ENCODE measurements around the gene STMND1.
"Not testable (repeated sequence)": the region's sequence is repeated elsewhere in the genome, so short reads cannot be mapped to it uniquely, and the experiment has no call there.

The STMND1 gene

DNA sequence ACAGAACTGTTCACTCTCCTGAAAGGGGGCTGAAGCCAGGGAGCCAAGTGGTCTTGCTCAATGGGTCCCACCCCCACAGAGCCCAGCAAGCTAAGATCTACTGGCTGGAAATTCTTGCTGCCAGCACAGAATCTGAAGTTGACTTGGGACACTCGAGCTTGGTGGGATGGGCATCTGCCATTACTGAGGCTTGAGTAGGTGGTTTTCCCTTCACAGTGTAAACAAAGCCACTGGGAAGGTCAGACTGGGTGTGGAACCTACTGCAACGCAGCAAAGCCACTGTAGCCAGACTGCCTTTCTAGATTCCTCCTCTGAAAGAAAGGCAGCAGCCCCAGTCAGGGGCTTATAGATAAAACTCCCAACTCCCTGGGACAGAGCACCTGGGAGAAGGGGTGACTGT is 28.3 kb upstream of the STMND1 start:
- H3K14ac ChIP-seq (ENCODE audit: low read length in 2 of 2); H3K18ac ChIP-seq (ENCODE audit: low read depth in 1 of 2, low read length in 2 of 2); DNase-seq; H2BK12ac ChIP-seq (ENCODE audit: low read length in 2 of 2); H3K4me3 ChIP-seq (ENCODE audit: insufficient read depth in 1 of 2, low read depth in 1 of 2, low read length in 2 of 2); H2BK120ac ChIP-seq (ENCODE audit: low read depth, low read length); H3K4ac ChIP-seq (ENCODE audit: low read depth in 1 of 2, low read length in 2 of 2); H3K23ac ChIP-seq (ENCODE audit: low read length in 2 of 2); H3K36me3 ChIP-seq (ENCODE audit: control insufficient read depth in 1 of 2, insufficient read depth in 2 of 2, low read depth in 1 of 2, low read length in 2 of 2); H4K8ac ChIP-seq (ENCODE audit: low read length); H2AK5ac ChIP-seq (ENCODE audit: low read length, severe bottlenecking); H3K9me3 ChIP-seq (ENCODE audit: control insufficient read depth, low read length); H3K9ac ChIP-seq (ENCODE audit: low read length); H3K27me3 ChIP-seq (ENCODE audit: control insufficient read depth in 1 of 2, insufficient read depth in 1 of 2, low read length in 2 of 2); H3K4me2 ChIP-seq (ENCODE audit: low read length, poor library complexity, severe bottlenecking); H2AFZ ChIP-seq (ENCODE audit: low read depth, low read length); H2BK15ac ChIP-seq (ENCODE audit: low read depth, poor library complexity, severe bottlenecking); H4K91ac ChIP-seq (ENCODE audit: low read length); H3K27ac ChIP-seq (ENCODE audit: low read length, poor library complexity, severe bottlenecking); H2BK5ac ChIP-seq (ENCODE audit: low read depth, low read length, poor library complexity, severe bottlenecking); H3K79me1 ChIP-seq (replicated peaks; ENCODE audit: low read length, poor library complexity, severe bottlenecking); H3K4me1 ChIP-seq (ENCODE audit: control insufficient read depth, insufficient read depth, low read depth, low read length): not testable (repeated sequence)
- 43% methylated on average over 2 of the region's 2 CpGs for WGBS

DNA sequence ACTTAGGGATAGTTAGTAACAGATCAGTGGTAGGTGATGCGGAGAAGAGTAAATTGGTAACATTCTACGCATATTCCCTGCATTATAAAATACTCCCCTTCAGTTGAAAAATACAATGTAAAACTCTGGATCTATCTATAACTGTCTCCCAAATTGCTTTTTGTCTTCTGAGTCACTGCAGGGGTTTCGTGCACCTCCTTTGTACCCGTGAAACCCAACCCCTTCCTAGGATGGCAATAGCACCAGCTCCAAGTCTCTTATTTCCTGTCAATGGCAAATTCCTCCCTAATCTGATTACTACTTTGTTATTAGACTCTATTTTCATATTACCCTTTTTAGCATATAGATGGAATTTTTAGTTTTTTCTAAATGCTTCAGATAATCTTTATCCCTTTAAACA is 20.6 kb upstream of the STMND1 start:
- no peak for DNase-seq
- H3K27me3 ChIP-seq (ENCODE audit: control insufficient read depth in 1 of 2, insufficient read depth in 1 of 2, low read length in 2 of 2): peaks cover 0 to 4% of the 10 kb centered on the region in 2 experiments
- H2BK120ac ChIP-seq (ENCODE audit: low read depth, low read length): no peak overlapping the region
- no peak overlapping the region for H3K4ac ChIP-seq (ENCODE audit: low read depth in 1 of 2, low read length in 2 of 2)
- no peak overlapping the region for H3K18ac ChIP-seq (ENCODE audit: low read depth in 1 of 2, low read length in 2 of 2)
- H4K8ac ChIP-seq (ENCODE audit: low read length): no peak overlapping the region
- H3K27ac ChIP-seq (ENCODE audit: low read length, poor library complexity, severe bottlenecking): no peak overlapping the region
- no peaks in the 10 kb centered on the region for H3K36me3 ChIP-seq (ENCODE audit: control insufficient read depth in 1 of 2, insufficient read depth in 2 of 2, low read depth in 1 of 2, low read length in 2 of 2)
- H2AFZ ChIP-seq (ENCODE audit: low read depth, low read length): no peak overlapping the region
- no peaks in the 10 kb centered on the region for H3K79me1 ChIP-seq (replicated peaks; ENCODE audit: low read length, poor library complexity, severe bottlenecking)
- no peak overlapping the region for H2AK5ac ChIP-seq (ENCODE audit: low read length, severe bottlenecking)
- no peak overlapping the region for H3K4me3 ChIP-seq (ENCODE audit: insufficient read depth in 1 of 2, low read depth in 1 of 2, low read length in 2 of 2)
- no peak overlapping the region for H2BK15ac ChIP-seq (ENCODE audit: low read depth, poor library complexity, severe bottlenecking)
- 72% methylated on average over 4 of the region's 4 CpGs for WGBS
- H2BK12ac ChIP-seq (ENCODE audit: low read length in 2 of 2): no peak overlapping the region
- H3K4me2 ChIP-seq (ENCODE audit: low read length, poor library complexity, severe bottlenecking): no peak overlapping the region
- H3K23ac ChIP-seq (ENCODE audit: low read length in 2 of 2): no peak overlapping the region
- no peak overlapping the region for H2BK5ac ChIP-seq (ENCODE audit: low read depth, low read length, poor library complexity, severe bottlenecking)
- H3K9ac ChIP-seq (ENCODE audit: low read length): no peak overlapping the region
- H3K4me1 ChIP-seq (ENCODE audit: control insufficient read depth, insufficient read depth, low read depth, low read length): no peaks in the 10 kb centered on the region
- H4K91ac ChIP-seq (ENCODE audit: low read length): no peak overlapping the region
- no peaks in the 10 kb centered on the region for H3K9me3 ChIP-seq (ENCODE audit: control insufficient read depth, low read length)
- no peak overlapping the region for H3K14ac ChIP-seq (ENCODE audit: low read length in 2 of 2)

DNA sequence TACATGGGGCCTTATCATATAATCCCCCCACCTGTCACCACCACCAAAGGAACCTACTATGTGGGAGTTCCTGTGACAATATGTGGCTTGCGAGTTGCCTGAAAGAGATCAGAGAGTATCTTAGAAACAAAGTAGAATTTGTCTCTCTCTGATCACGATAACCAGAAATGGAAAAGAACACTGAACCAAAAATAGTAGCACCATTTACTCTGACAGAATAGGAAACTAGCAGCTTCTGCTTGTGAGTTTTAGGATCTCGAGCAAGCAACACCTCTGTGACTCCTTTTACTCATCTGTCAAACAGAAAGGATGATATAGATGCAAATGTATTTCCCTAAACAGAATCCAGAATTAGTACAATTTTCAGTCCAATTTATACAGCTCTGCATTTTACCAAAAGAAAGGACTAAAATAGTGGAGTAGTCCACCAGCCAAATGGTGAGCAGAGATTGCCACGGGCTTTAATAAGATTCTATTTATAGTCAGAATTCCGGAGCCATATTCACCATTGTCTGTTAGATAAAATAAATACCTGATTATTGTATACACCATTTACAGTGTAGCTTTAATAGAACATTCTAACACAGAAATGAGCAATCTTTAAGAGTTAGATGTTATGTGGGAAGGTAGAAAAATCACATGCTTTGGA is 19.9 kb upstream of the STMND1 start:
- Histone ChIP-seq H3K4ac (ENCODE audit: low read depth in 1 of 2, low read length in 2 of 2) (no peak overlapping the region), H3K36me3 (ENCODE audit: control insufficient read depth in 1 of 2, insufficient read depth in 2 of 2, low read depth in 1 of 2, low read length in 2 of 2) (no peaks in the 10 kb centered on the region), H3K27ac (ENCODE audit: low read length, poor library complexity, severe bottlenecking) (no peak overlapping the region), H2BK12ac (ENCODE audit: low read length in 2 of 2) (no peak overlapping the region), H4K91ac (ENCODE audit: low read length) (no peak overlapping the region), H3K4me3 (ENCODE audit: insufficient read depth in 1 of 2, low read depth in 1 of 2, low read length in 2 of 2) (no peak overlapping the region), H3K79me1 (replicated peaks; ENCODE audit: low read length, poor library complexity, severe bottlenecking) (no peaks in the 10 kb centered on the region), H3K27me3 (ENCODE audit: control insufficient read depth in 1 of 2, insufficient read depth in 1 of 2, low read length in 2 of 2) (peaks cover 3 to 6% of the 10 kb centered on the region in 2 experiments), H3K14ac (ENCODE audit: low read length in 2 of 2) (no peak overlapping the region), H2BK5ac (ENCODE audit: low read depth, low read length, poor library complexity, severe bottlenecking) (no peak overlapping the region), H3K18ac (ENCODE audit: low read depth in 1 of 2, low read length in 2 of 2) (no peak overlapping the region), H2AFZ (ENCODE audit: low read depth, low read length) (no peak overlapping the region), H2BK120ac (ENCODE audit: low read depth, low read length) (no peak overlapping the region), H3K4me1 (ENCODE audit: control insufficient read depth, insufficient read depth, low read depth, low read length) (no peaks in the 10 kb centered on the region), H3K23ac (ENCODE audit: low read length in 2 of 2) (no peak overlapping the region), H2BK15ac (ENCODE audit: low read depth, poor library complexity, severe bottlenecking) (no peak overlapping the region), H3K4me2 (ENCODE audit: low read length, poor library complexity, severe bottlenecking) (no peak overlapping the region), H3K9ac (ENCODE audit: low read length) (no peak overlapping the region), H4K8ac (ENCODE audit: low read length) (no peak overlapping the region), H2AK5ac (ENCODE audit: low read length, severe bottlenecking) (no peak overlapping the region), H3K9me3 (ENCODE audit: control insufficient read depth, low read length) (no peaks in the 10 kb centered on the region)
- no peak for DNase-seq
- 72% methylated on average over 3 of the region's 5 CpGs for WGBS

DNA sequence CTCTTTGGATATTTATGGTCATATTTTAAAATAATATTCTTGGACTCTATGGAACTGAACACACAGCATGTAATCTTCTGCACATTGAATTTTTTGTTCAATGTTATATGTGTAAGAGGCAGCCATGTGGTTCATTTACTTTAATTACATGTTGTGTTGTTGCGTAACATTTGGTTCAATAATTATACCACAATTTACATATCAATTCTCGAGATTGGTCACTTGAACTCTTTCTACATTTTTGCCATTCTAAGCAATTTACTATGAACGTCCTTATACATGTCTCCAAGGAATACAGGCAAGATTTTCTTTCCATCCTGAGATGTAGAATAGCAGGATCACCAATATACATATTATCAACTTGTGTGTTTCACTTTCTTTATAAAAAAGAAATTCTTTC is 18.5 kb upstream of the STMND1 start:
- Histone ChIP-seq H3K9me3 (ENCODE audit: control insufficient read depth, low read length) (no peaks in the 10 kb centered on the region), H4K91ac (ENCODE audit: low read length) (no peak overlapping the region), H2BK15ac (ENCODE audit: low read depth, poor library complexity, severe bottlenecking) (no peak overlapping the region), H3K36me3 (ENCODE audit: control insufficient read depth in 1 of 2, insufficient read depth in 2 of 2, low read depth in 1 of 2, low read length in 2 of 2) (no peaks in the 10 kb centered on the region), H3K79me1 (replicated peaks; ENCODE audit: low read length, poor library complexity, severe bottlenecking) (no peaks in the 10 kb centered on the region), H3K4me1 (ENCODE audit: control insufficient read depth, insufficient read depth, low read depth, low read length) (no peaks in the 10 kb centered on the region), H3K4me2 (ENCODE audit: low read length, poor library complexity, severe bottlenecking) (no peak overlapping the region), H3K4me3 (ENCODE audit: insufficient read depth in 1 of 2, low read depth in 1 of 2, low read length in 2 of 2) (no peak overlapping the region), H3K23ac (ENCODE audit: low read length in 2 of 2) (no peak overlapping the region), H2AFZ (ENCODE audit: low read depth, low read length) (no peak overlapping the region), H3K27ac (ENCODE audit: low read length, poor library complexity, severe bottlenecking) (no peak overlapping the region), H2BK120ac (ENCODE audit: low read depth, low read length) (no peak overlapping the region), H3K4ac (ENCODE audit: low read depth in 1 of 2, low read length in 2 of 2) (no peak overlapping the region), H3K18ac (ENCODE audit: low read depth in 1 of 2, low read length in 2 of 2) (no peak overlapping the region), H3K27me3 (ENCODE audit: control insufficient read depth in 1 of 2, insufficient read depth in 1 of 2, low read length in 2 of 2) (peaks cover 6 to 9% of the 10 kb centered on the region in 2 experiments), H4K8ac (ENCODE audit: low read length) (no peak overlapping the region), H2BK5ac (ENCODE audit: low read depth, low read length, poor library complexity, severe bottlenecking) (no peak overlapping the region), H2BK12ac (ENCODE audit: low read length in 2 of 2) (no peak overlapping the region), H3K14ac (ENCODE audit: low read length in 2 of 2) (no peak overlapping the region), H2AK5ac (ENCODE audit: low read length, severe bottlenecking) (no peak overlapping the region), H3K9ac (ENCODE audit: low read length) (no peak overlapping the region)
- no peak for DNase-seq
- WGBS: 94% methylated on average over 3 of the region's 3 CpGs
